ENCODE data around the gene COL4A2.

COL4A2 gene

DNA sequence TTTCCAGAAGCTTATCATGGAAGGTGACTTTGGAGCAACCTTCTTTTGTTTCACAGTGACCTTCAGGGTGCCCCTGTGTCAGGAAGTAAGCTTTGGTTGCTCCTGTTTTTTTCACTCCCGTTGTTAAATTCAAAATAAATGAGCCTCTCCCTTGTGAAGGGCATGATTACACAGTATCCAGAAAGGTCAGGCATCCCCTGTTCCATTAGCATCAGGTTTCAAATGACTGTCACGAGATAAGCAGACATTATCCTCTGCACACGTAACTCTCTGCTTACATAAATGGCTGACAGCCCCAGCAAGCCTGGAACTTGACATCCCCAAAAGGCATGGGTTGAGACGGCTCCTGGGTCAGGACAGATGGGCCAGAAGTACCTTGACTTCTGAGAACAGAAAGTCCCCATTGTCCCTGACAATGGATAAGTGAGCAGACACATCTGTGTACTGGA, 202.4 kb downstream of the COL4A2 start:
- TF ChIP-seq CTCF (IDR thresholded peaks at IDR 0.05; ENCODE audit: borderline replicate concordance, insufficient read depth, low read depth, low read length): no peak

DNA sequence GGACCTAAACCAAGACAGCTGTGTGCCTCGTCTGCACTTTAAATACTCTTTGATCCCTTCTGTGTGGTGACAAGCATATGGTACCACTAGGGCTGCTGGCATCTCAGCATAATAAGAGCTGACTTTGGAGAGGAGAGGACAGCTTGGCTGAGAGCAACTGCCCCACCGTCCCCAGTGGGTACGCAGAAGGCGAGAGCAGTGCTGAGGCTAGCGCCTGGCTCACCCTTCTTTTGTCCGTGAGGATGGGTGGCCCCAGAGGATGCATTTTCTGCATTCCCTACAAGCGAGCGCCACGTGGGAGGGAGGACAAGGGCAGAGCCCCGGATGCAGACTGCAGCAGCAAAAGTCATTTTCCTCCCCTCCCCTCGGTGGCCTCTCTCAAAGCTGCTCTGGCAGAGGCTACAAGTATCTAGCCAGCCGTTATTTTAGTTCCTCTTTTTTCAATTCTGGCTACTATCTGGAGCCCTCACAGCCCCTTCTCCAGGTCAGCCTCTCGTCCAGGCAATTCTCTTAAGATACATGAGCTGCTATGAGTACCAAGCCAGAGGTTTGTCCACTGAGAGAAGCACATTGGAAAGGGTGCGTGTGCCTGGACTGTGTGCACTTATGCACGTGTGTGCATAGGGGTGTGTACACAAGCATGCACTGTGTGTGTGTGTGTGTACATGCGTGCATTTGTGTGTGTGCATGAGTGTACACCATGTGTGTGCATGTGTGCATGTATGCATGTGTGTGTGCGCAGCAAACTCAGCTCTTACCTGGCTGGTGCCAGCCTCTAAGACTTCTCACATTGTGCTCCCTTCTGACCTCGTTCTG, 203.1 kb downstream of the COL4A2 start:
- H3K4me3 ChIP-seq (ENCODE audit: low read depth, low read length): no peak overlapping the region
- TF ChIP-seq CTCF (IDR thresholded peaks at IDR 0.05; ENCODE audit: borderline replicate concordance, insufficient read depth, low read depth, low read length): no peak

More for the DNA sequence above, 202.4 kb downstream of the COL4A2 start:
- H3K4me3 ChIP-seq (ENCODE audit: low read depth, low read length): no peak overlapping the region

DNA sequence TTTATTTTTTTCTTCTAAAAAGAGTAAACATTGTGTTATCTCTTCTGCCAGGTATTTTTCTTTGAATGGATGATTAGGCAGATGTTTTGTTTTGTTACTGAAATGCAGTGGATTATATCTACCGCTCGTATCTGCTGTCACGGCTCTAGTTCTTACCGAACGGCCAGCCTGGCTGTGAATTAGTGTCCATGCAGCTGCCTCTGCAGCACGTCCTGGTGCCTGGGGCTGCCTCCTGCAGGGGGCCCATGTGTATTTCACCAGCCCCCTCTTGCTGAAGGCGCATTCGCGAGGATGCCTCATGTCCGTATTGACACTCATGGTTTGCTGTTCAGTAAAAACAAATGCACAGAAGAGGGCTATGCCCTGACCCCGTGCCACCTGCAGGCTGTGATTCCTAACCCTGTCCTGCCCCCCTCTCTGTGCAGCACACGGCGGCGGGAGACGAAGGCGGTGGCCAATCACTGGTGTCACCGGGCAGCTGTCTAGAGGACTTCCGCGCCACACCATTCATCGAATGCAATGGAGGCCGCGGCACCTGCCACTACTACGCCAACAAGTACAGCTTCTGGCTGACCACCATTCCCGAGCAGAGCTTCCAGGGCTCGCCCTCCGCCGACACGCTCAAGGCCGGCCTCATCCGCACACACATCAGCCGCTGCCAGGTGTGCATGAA, 204.6 kb downstream of the COL4A2 start:
- TF ChIP-seq CTCF (IDR thresholded peaks at IDR 0.05; ENCODE audit: borderline replicate concordance, insufficient read depth, low read depth, low read length): no peak
- no peak overlapping the region for H3K4me3 ChIP-seq (ENCODE audit: low read depth, low read length)

DNA sequence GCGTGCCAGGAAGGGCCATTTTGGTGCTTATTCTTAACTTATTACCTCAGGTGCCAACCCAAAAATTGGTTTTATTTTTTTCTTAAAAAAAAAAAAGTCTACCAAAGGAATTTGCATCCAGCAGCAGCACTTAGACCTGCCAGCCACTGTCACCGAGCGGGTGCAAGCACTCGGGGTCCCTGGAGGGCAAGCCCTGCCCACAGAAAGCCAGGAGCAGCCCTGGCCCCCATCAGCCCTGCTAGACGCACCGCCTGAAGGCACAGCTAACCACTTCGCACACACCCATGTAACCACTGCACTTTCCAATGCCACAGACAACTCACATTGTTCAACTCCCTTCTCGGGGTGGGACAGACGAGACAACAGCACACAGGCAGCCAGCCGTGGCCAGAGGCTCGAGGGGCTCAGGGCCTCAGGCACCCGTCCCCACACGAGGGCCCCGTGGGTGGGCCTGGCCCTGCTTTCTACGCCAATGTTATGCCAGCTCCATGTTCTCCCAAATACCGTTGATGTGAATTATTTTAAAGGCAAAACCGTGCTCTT, 205.2 kb downstream of the COL4A2 start:
- no peak overlapping the region for H3K4me3 ChIP-seq (ENCODE audit: low read depth, low read length)
- no peak for TF ChIP-seq CTCF (IDR thresholded peaks at IDR 0.05; ENCODE audit: borderline replicate concordance, insufficient read depth, low read depth, low read length)

GRCh38 chr13:110516500-110516899, 209.4 kb downstream of the COL4A2 start:
- no peak overlapping the region for H3K4me3 ChIP-seq (ENCODE audit: low read depth, low read length)
- TF ChIP-seq CTCF (IDR thresholded peaks at IDR 0.05; ENCODE audit: borderline replicate concordance, insufficient read depth, low read depth, low read length): no peak

DNA sequence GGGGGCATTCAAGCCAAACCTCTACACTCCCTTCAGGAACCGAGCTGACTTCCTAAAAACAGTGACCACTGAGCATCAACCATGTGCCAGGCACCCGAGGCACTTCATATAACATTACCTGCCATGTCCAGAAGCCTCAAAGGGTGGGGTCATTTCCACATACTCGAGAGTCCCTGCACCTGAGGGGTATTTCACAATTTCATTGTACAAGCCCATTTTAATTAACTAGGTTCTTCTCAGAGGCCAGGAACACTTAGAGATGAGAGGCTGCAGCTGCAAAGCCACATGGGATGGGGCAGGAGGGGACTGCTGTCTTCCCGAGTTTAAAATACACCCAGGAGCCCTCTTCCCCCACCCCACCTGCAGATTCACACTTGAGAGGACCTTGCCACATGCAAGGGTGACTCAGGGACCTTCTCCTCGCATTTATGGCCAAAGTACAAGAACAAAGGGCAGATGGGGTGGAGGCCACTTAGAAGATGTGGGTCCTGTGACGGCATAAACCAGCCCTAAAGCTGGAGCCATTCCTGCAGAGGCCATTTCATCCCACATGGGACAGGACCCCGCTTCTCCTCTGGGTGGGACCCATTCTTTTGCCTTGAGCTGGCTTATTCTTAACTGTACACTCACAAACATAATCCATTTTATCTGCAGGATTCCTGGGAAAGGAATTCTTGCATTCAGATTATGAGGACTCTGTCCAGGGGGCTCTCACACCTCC, 210.6 kb downstream of the COL4A2 start:
- no peak for TF ChIP-seq CTCF (IDR thresholded peaks at IDR 0.05; ENCODE audit: borderline replicate concordance, insufficient read depth, low read depth, low read length)
- H3K4me3 ChIP-seq (ENCODE audit: low read depth, low read length): no peak overlapping the region
